Loucy (cell line): ENCODE measurements around the gene EPAS1.

Source experiments
- H2AFZ ChIP-seq: fragments of 200-600 bp; sonication (generic); 2 replicates; pipeline ENCODE4 v1.6.0; 2016; ENCODE audit warnings: antibody characterized with exemption, mild to moderate bottlenecking, low read length, moderate library complexity
- H3F3A ChIP-seq: fragments of 200-600 bp; 2 replicates; pipeline ENCODE4 v1.6.0; 2016; ENCODE audit warnings: antibody characterized with exemption, low read depth, mild to moderate bottlenecking
- H3K27me3 ChIP-seq: fragments of 200-600 bp; sonication (generic); 2 replicates; pipeline ENCODE4 v1.6.1; 2014; ENCODE audit warnings: low read length, mild to moderate bottlenecking; ENCODE audit not compliant: insufficient read depth, poor library complexity, severe bottlenecking
- H3K36me3 ChIP-seq: fragments of 200-600 bp; sonication (generic); 2 replicates; pipeline ENCODE4 v1.6.1; 2016; ENCODE audit warnings: low read length; ENCODE audit not compliant: insufficient read depth
- H3K4me1 ChIP-seq: fragments of 200-600 bp; sonication (generic); 2 replicates; pipeline ENCODE4 v1.5.1; 2014; ENCODE audit warnings: low read length, mild to moderate bottlenecking; ENCODE audit not compliant: insufficient read depth, poor library complexity, severe bottlenecking
- H3K4me2 ChIP-seq: fragments of 200-600 bp; sonication (generic); 2 replicates; pipeline ENCODE4 v1.6.0; 2014; ENCODE audit warnings: antibody characterized with exemption, low read length, low read depth, mild to moderate bottlenecking; ENCODE audit not compliant: poor library complexity, severe bottlenecking
- H3K4me3 ChIP-seq: fragments of 200-600 bp; sonication (generic); 2 replicates; pipeline ENCODE4 v1.5.1; 2014; ENCODE audit warnings: low read length, mild to moderate bottlenecking, mixed read lengths; ENCODE audit not compliant: poor library complexity, severe bottlenecking
- H3K79me2 ChIP-seq: fragments of 200-600 bp; sonication (generic); 2 replicates; pipeline ENCODE4 v1.6.1; 2014; ENCODE audit warnings: low read length; ENCODE audit not compliant: insufficient read depth
- H3K9ac ChIP-seq: fragments of 200-600 bp; sonication (generic); 2 replicates; pipeline ENCODE4 v1.6.0; 2014; ENCODE audit warnings: mild to moderate bottlenecking, low read depth, low read length, moderate library complexity; ENCODE audit not compliant: poor library complexity, severe bottlenecking
- H3K9me2 ChIP-seq: fragments of 200-600 bp; sonication (generic); replicated peaks from 2 replicates; pipeline ENCODE4 v1.6.1; 2016; ENCODE audit warnings: low read depth, low read length, mixed read lengths
- H3K9me3 ChIP-seq: fragments of 200-600 bp; sonication (generic); 2 replicates; pipeline ENCODE4 v1.6.1; 2014; ENCODE audit warnings: mild to moderate bottlenecking, antibody characterized with exemption, low read length, low read depth; ENCODE audit not compliant: insufficient read depth
- H4K20me1 ChIP-seq: fragments of 200-600 bp; sonication (generic); 2 replicates; pipeline ENCODE4 v1.6.0; 2014; ENCODE audit warnings: antibody characterized with exemption, low read length, mild to moderate bottlenecking; ENCODE audit not compliant: insufficient read depth, poor library complexity, severe bottlenecking
- EZH2phosphoT487 ChIP-seq: fragments of 200-600 bp; IDR thresholded peaks from 2 replicates; pipeline ENCODE4 v1.6.1; 2018; ENCODE audit warnings: antibody characterized with exemption, mild to moderate bottlenecking, moderate library complexity, borderline replicate concordance
- TF ChIP-seq, protein P1 (sequence below): fragments of 200-600 bp; sonication (generic); conservative IDR thresholded peaks from 2 replicates; pipeline ENCODE4 v1.5.1; 2014; ENCODE audit warnings: mild to moderate bottlenecking, antibody characterized with exemption, low read length

EPAS1 gene

DNA sequence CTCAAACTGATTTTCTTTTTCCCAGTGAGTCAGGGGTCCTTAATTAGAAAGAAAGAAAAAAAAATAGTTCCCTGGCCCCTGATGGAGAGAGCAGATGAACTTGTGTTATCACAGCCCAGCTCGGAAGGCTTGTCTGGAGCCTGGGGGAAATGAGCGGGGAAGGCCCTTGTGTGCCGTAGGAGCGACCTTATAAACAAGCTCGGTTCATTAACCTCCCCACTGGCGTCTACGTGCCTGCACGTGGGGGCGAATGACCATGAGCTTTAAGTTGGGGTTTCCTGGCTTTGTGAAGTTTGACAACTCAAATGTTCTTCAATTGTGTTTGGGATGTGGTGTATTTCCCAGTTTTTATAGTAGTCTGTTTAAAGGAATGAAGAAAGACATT lies 69.5 kb downstream of the EPAS1 start:
- peaks cover 24% of the 10 kb centered on the region; the same call in 1 of the 2 replicates for H3K36me3 ChIP-seq
- no peak overlapping the region for H3K9ac ChIP-seq
- no peak overlapping the region for H2AFZ ChIP-seq
- H3K27me3 ChIP-seq, result no peaks in the 10 kb centered on the region
- peaks cover 30% of the 10 kb centered on the region for H3K4me1 ChIP-seq
- H3F3A ChIP-seq, result peaks cover 8% of the 10 kb centered on the region; the same call in 1 of the 2 replicates
- no peaks in the 10 kb centered on the region for H3K9me2 ChIP-seq
- H3K79me2 ChIP-seq, result no peaks in the 10 kb centered on the region
- no peak for TF ChIP-seq EZH2phosphoT487
- TF ChIP-seq, protein P1, sequence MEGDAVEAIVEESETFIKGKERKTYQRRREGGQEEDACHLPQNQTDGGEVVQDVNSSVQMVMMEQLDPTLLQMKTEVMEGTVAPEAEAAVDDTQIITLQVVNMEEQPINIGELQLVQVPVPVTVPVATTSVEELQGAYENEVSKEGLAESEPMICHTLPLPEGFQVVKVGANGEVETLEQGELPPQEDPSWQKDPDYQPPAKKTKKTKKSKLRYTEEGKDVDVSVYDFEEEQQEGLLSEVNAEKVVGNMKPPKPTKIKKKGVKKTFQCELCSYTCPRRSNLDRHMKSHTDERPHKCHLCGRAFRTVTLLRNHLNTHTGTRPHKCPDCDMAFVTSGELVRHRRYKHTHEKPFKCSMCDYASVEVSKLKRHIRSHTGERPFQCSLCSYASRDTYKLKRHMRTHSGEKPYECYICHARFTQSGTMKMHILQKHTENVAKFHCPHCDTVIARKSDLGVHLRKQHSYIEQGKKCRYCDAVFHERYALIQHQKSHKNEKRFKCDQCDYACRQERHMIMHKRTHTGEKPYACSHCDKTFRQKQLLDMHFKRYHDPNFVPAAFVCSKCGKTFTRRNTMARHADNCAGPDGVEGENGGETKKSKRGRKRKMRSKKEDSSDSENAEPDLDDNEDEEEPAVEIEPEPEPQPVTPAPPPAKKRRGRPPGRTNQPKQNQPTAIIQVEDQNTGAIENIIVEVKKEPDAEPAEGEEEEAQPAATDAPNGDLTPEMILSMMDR, result no peak
- H4K20me1 ChIP-seq, result no peaks in the 10 kb centered on the region
- H3K4me2 ChIP-seq, result no peak overlapping the region
- no peaks in the 10 kb centered on the region for H3K9me3 ChIP-seq
- H3K4me3 ChIP-seq, result no peak overlapping the region

DNA sequence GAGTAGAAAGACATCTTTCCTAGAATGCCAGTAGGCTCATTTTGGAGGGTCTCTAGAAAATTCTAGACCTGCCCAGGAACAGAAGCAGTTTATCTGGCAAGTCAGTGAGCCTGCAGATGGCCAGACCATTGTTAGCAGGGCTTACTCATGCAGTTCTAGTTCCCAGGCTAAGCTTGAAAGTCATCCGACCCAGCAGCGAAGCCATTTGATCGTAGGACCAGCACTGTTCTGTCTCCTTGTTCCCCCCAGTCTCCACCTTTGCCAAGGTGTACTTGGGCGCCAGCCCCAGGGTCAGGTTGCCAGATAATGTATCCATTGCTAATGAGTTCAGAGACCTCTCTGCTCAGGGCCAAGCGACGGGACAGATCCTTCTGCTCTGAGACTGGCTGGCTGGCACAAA lies 70.1 kb downstream of the EPAS1 start:
- Histone ChIP-seq H4K20me1 (no peaks in the 10 kb centered on the region), H3K4me3 (no peak overlapping the region)

DNA sequence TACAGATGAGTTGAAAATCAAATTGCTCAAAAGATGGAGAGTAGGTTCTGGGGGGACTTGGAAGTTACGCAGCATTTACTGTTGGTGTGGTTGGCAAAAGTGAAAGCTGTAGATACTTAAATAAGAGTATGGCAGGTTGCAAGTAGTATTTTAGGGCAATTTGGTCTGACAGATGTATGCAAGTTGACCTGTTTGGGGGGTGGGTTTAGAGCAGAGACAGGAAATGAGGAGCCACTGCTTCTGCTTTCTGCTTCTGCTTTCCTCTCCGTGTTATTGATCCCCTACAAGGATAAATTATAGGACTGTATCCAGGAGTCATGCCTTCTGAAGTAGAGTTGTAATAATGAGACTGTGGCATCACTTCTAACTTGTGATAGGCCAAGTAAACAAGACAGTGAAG lies 71.2 kb downstream of the EPAS1 start:
- Histone ChIP-seq H3K4me3 (no peak overlapping the region), H3K4me2 (no peak overlapping the region), H2AFZ (no peak overlapping the region), H3K27me3 (no peaks in the 10 kb centered on the region), H3K36me3 (peaks cover 41% of the 10 kb centered on the region), H3K9ac (no peak overlapping the region), H3K9me2 (no peaks in the 10 kb centered on the region), H3F3A (peaks cover under 1% of the 10 kb centered on the region; the same call in 1 of the 2 replicates), H3K9me3 (0 out of 2 replicates have a peak, but pooled peaks cover 5% of the 10 kb centered on the region), H3K79me2 (no peaks in the 10 kb centered on the region), H3K4me1 (peaks cover 14% of the 10 kb centered on the region), H4K20me1 (no peaks in the 10 kb centered on the region)
- no peak for TF ChIP-seq EZH2phosphoT487
- TF ChIP-seq, protein P1, result no peak

More for the DNA sequence above, 70.1 kb downstream of the EPAS1 start:
- Histone ChIP-seq H3K9ac (no peak overlapping the region), H3K4me1 (peaks cover 24% of the 10 kb centered on the region), H3K79me2 (no peaks in the 10 kb centered on the region), H2AFZ (no peak overlapping the region), H3K9me2 (no peaks in the 10 kb centered on the region), H3K36me3 (peaks cover 30% of the 10 kb centered on the region; the same call in 1 of the 2 replicates), H3K4me2 (no peak overlapping the region), H3K27me3 (no peaks in the 10 kb centered on the region), H3K9me3 (no peaks in the 10 kb centered on the region), H3F3A (peaks cover 5% of the 10 kb centered on the region; the same call in 1 of the 2 replicates)
- no peak for TF ChIP-seq EZH2phosphoT487
- TF ChIP-seq, protein P1, result no peak
